Mucosa of descending colon (tissue), 3 donors: ENCODE data around the gene PHRF1. TPM values are rescaled to one million over a fixed set of nuclear protein-coding genes. Genes with fewer than 3 reads are reported as not detected.

Source experiments
- ATAC-seq: fragments of 200-7000 bp; cut with Tn5 transposase; one replicate; pipeline ENCODE4 v1.9.1; 2020; ENCODE audit warnings: mild to moderate bottlenecking, moderate library complexity
- DNase-seq, 3 donors: peaks; one replicate each; pipeline ENCODE4 v3.0.0-alpha.2; 2020
- H3K36me3 ChIP-seq: fragments of 200-600 bp; one replicate; pipeline ENCODE4 v1.8.0; 2021; ENCODE audit warnings: low read depth, mild to moderate bottlenecking
- H3K4me1 ChIP-seq: fragments of 200-600 bp; one replicate; pipeline ENCODE4 v1.8.0; 2021; ENCODE audit warnings: low read depth, mild to moderate bottlenecking
- H3K4me3 ChIP-seq: fragments of 200-600 bp; one replicate; pipeline ENCODE4 v1.8.0; 2021; ENCODE audit warnings: mild to moderate bottlenecking
- H3K9me3 ChIP-seq: fragments of 200-600 bp; one replicate; pipeline ENCODE4 v1.8.0; 2021; ENCODE audit warnings: mild to moderate bottlenecking
- CTCF ChIP-seq: fragments of 200-600 bp; IDR thresholded peaks from one replicate; pipeline ENCODE4 v1.8.0; 2022; ENCODE audit warnings: antibody characterized with exemption, mild to moderate bottlenecking
- intact Hi-C, 2 donors: fragments of 100-400 bp; cut with DNase I in 1 of 2; cut with micrococcal nuclease in 1 of 2; formaldehyde crosslinking; loops; one replicate each; pipeline versions ENCODE4 v1.11.0 to v1.11.1; 2022; cut with DNase I, micrococcal nuclease
- total RNA-seq, 3 donors: library from RNA; stranded (reverse); fragmentation: NEBNext Ultra II Directional in 2 of 3; extraction: Animal tissue kit (Norgen Biotek cat#: 25700) in 2 of 3; gene quantifications; one replicate each; pipeline versions ENCODE4 v1.2.1 to v1.2.4, GENCODE V29; 2021 to 2023
- donor health status: DM: no; HTN: no; CAD: no; lungs with moderate emphysema.
- donor health status: DM: no; HTN: no; CAD: no.
- donor health status: DM: no; HTN: yes; CAD: no.

Gene PHRF1
- total RNA-seq, 3 donors from 2014 or later: 35.0 to 40.2 (median 35.0) TPM

GRCh38 chr11:577611-577894 lies 1.3 kb downstream of the PHRF1 start:
- H3K4me1 ChIP-seq: peaks cover 34% of the 10 kb centered on the region
- TF ChIP-seq CTCF: no peak
- H3K9me3 ChIP-seq: no peaks in the 10 kb centered on the region
- no peak overlapping the region for H3K4me3 ChIP-seq
- H3K36me3 ChIP-seq: no peaks in the 10 kb centered on the region
- DNase-seq (peak in 1 of 3 donors; percentile 20), ATAC-seq (no peak)
- intact Hi-C loops: no loop called here

GRCh38 chr11:578276-579035 lies 2.2 kb downstream of the PHRF1 start:
- no peaks in the 10 kb centered on the region for H3K36me3 ChIP-seq
- H3K4me3 ChIP-seq: no peak overlapping the region
- peak in 1 of 3 donors; percentile 24 for DNase-seq
- intact Hi-C loops: no loop called here
- ATAC-seq: no peak
- peaks cover 34% of the 10 kb centered on the region for H3K4me1 ChIP-seq
- TF ChIP-seq CTCF: no peak
- H3K9me3 ChIP-seq: no peaks in the 10 kb centered on the region

- Histone ChIP-seq H3K4me1 (peaks cover 29% of the 10 kb centered on the region), H3K4me3 (no peak overlapping the region), H3K36me3 (peaks cover 4% of the 10 kb centered on the region), H3K9me3 (no peaks in the 10 kb centered on the region)
- DNase-seq (no peak), ATAC-seq (no peak)
- TF ChIP-seq CTCF: no peak
- intact Hi-C loops: no loop called here
Observed at GRCh38 chr11:579830-580601, 3.7 kb downstream of the PHRF1 start.

GRCh38 chr11:581342-581741 lies 5.1 kb downstream of the PHRF1 start:
- peaks cover 4% of the 10 kb centered on the region for H3K36me3 ChIP-seq
- ATAC-seq (no peak), DNase-seq (no peak)
- peaks cover 22% of the 10 kb centered on the region for H3K4me1 ChIP-seq
- intact Hi-C loops: no loop called here
- H3K9me3 ChIP-seq: no peaks in the 10 kb centered on the region
- no peak overlapping the region for H3K4me3 ChIP-seq
- no peak for TF ChIP-seq CTCF

- Histone ChIP-seq H3K4me1 (peaks cover 22% of the 10 kb centered on the region), H3K36me3 (peaks cover 4% of the 10 kb centered on the region), H3K4me3 (no peak overlapping the region), H3K9me3 (no peaks in the 10 kb centered on the region)
- TF ChIP-seq CTCF: no peak
- ATAC-seq (no peak), DNase-seq (no peak)
- intact Hi-C loops: no loop called here
Observed at GRCh38 chr11:581752-582151, 5.5 kb downstream of the PHRF1 start.
